Ishikawa (cell line): ENCODE measurements around the gene TRAF1.

Experiments
- CEBPB ChIP-seq: IDR thresholded peaks from 2 replicates; pipeline ENCODE4 v1.6.1; 2012
- REST ChIP-seq: IDR thresholded peaks from 2 replicates; pipeline ENCODE4 v1.6.1; 2012; ENCODE audit warnings: low read depth, mild to moderate bottlenecking
- TAF1 ChIP-seq: IDR thresholded peaks from 2 replicates; pipeline ENCODE4 v1.6.1; 2012; ENCODE audit warnings: low read depth, mild to moderate bottlenecking
- TCF12 ChIP-seq: IDR thresholded peaks from 2 replicates; pipeline ENCODE4 v1.6.1; 2012; ENCODE audit warnings: low read depth

- TF ChIP-seq TAF1 (no peak), CEBPB (no peak), REST (no peak), TCF12 (no peak)
Measured at GRCh38 chr9:120898396-120898795, 28.2 kb downstream of the TRAF1 start.
